ENCODE results near the gene SLC35F6.

SLC35F6 gene

GRCh38 chr2:26740346-26740745 lies 23.7 kb upstream of the SLC35F6 start:
- no peak overlapping the region for H3K4me2 ChIP-seq (ENCODE audit: low read length)
- H3K27me3 ChIP-seq (ENCODE audit: control insufficient read depth, insufficient read depth, low read length): no peaks in the 10 kb centered on the region
- peak overlapping the region; percentile 72 for H2AFZ ChIP-seq
- no peak overlapping the region for H3K9ac ChIP-seq
- TF ChIP-seq CTCF (IDR thresholded peaks at IDR 0.05): no peak
- peaks cover 45% of the 10 kb centered on the region for H3K4me1 ChIP-seq
- no peaks in the 10 kb centered on the region for H3K79me2 ChIP-seq
- peak overlapping the region; percentile 76 for H3K27ac ChIP-seq
- no peaks in the 10 kb centered on the region for H3K36me3 ChIP-seq (ENCODE audit: control insufficient read depth, insufficient read depth, low read length)
- no peaks in the 10 kb centered on the region for H3K9me3 ChIP-seq (ENCODE audit: control insufficient read depth, low read length)
- H3K4me3 ChIP-seq (ENCODE audit: low read depth, low read length): no peak overlapping the region

DNA sequence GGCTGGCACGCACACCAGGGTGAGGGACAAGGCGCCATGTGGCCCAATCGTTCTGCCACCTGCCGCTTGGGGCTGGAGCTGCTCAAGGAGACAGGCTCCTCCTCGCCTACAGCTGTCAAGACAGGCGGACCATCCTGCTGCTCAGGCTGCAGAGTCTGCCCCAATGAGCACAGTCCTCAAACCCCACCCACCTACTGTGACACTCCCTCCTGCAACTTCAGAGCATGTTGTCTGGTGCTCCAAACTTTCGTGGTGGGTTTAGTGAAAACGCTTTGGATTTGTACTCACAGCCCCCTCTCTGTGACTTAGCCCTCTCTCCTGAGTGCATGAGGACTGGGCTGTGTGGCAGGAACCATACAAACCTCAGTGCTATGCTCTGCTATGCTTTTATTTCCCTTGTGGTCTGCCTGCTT lies 23.2 kb upstream of the SLC35F6 start:
- Histone ChIP-seq H3K4me1 (peaks cover 43% of the 10 kb centered on the region), H3K4me2 (ENCODE audit: low read length) (no peak overlapping the region), H3K27ac (peak overlapping the region; percentile 76), H3K9ac (no peak overlapping the region), H2AFZ (peak overlapping the region; percentile 72), H3K36me3 (ENCODE audit: control insufficient read depth, insufficient read depth, low read length) (no peaks in the 10 kb centered on the region), H3K79me2 (no peaks in the 10 kb centered on the region), H3K9me3 (ENCODE audit: control insufficient read depth, low read length) (no peaks in the 10 kb centered on the region), H3K4me3 (ENCODE audit: low read depth, low read length) (no peak overlapping the region), H3K27me3 (ENCODE audit: control insufficient read depth, insufficient read depth, low read length) (no peaks in the 10 kb centered on the region)
- peak; percentile 70 for TF ChIP-seq CTCF (IDR thresholded peaks at IDR 0.05)

- no peaks in the 10 kb centered on the region for H3K9me3 ChIP-seq (ENCODE audit: control insufficient read depth, low read length)
- H3K27me3 ChIP-seq (ENCODE audit: control insufficient read depth, insufficient read depth, low read length): no peaks in the 10 kb centered on the region
- no peaks in the 10 kb centered on the region for H3K79me2 ChIP-seq
- H3K4me2 ChIP-seq (ENCODE audit: low read length): no peak overlapping the region
- H2AFZ ChIP-seq: peak overlapping the region; percentile 72
- H3K4me3 ChIP-seq (ENCODE audit: low read depth, low read length): no peak overlapping the region
- H3K36me3 ChIP-seq (ENCODE audit: control insufficient read depth, insufficient read depth, low read length): no peaks in the 10 kb centered on the region
- H3K9ac ChIP-seq: no peak overlapping the region
- no peak for TF ChIP-seq CTCF (IDR thresholded peaks at IDR 0.05)
- peaks cover 35% of the 10 kb centered on the region for H3K4me1 ChIP-seq
- peak overlapping the region; percentile 76 for H3K27ac ChIP-seq
Observed at GRCh38 chr2:26742048-26742770, 21.9 kb upstream of the SLC35F6 start.

GRCh38 chr2:26743852-26744251 lies 20.2 kb upstream of the SLC35F6 start:
- no peaks in the 10 kb centered on the region for H3K79me2 ChIP-seq
- H3K36me3 ChIP-seq (ENCODE audit: control insufficient read depth, insufficient read depth, low read length): no peaks in the 10 kb centered on the region
- H3K4me1 ChIP-seq: peaks cover 27% of the 10 kb centered on the region
- no peaks in the 10 kb centered on the region for H3K9me3 ChIP-seq (ENCODE audit: control insufficient read depth, low read length)
- no peak for TF ChIP-seq CTCF (IDR thresholded peaks at IDR 0.05)
- H3K27me3 ChIP-seq (ENCODE audit: control insufficient read depth, insufficient read depth, low read length): no peaks in the 10 kb centered on the region
- no peak overlapping the region for H3K4me2 ChIP-seq (ENCODE audit: low read length)
- no peak overlapping the region for H3K27ac ChIP-seq
- H2AFZ ChIP-seq: no peak overlapping the region
- H3K4me3 ChIP-seq (ENCODE audit: low read depth, low read length): no peak overlapping the region
- H3K9ac ChIP-seq: no peak overlapping the region

DNA sequence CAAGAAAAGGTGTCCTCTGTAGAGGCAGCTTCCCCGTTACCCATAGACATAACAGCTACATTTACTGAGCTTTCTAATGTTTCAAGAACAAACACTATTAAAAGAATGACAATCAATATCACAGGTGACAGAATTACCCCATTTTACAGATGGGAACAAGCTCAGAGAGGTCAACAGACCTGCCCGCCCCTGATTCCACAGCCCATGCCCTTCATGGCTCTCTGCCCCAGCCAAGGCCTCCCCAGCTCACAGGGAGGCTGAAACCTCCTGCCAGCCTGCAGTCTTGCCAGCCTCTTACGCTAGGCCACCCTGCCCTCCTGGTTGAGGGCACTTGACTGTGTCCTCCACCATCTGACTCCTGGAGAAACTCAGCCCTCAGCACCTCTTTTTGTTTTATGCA lies 19.1 kb upstream of the SLC35F6 start:
- Histone ChIP-seq H3K4me2 (ENCODE audit: low read length) (no peak overlapping the region), H3K27me3 (ENCODE audit: control insufficient read depth, insufficient read depth, low read length) (no peaks in the 10 kb centered on the region), H3K4me3 (ENCODE audit: low read depth, low read length) (no peak overlapping the region), H3K4me1 (peaks cover 27% of the 10 kb centered on the region), H3K9ac (no peak overlapping the region), H3K27ac (no peak overlapping the region), H3K79me2 (no peaks in the 10 kb centered on the region), H3K9me3 (ENCODE audit: control insufficient read depth, low read length) (no peaks in the 10 kb centered on the region), H3K36me3 (ENCODE audit: control insufficient read depth, insufficient read depth, low read length) (no peaks in the 10 kb centered on the region), H2AFZ (no peak overlapping the region)
- no peak for TF ChIP-seq CTCF (IDR thresholded peaks at IDR 0.05)
